PC-3 (cell line): ENCODE data around the gene IGSF21.

Experiments
- EZH2 ChIP-seq: fragments of 300-600 bp; sonication (generic); IDR thresholded peaks from one replicate; pipeline ENCODE4 v1.6.1; 2017; ENCODE audit warnings: antibody characterized with exemption, mild to moderate bottlenecking, low read length; ENCODE audit not compliant: unreplicated experiment
- EZH2phosphoT487 ChIP-seq: fragments of 300-600 bp; sonication (generic); IDR thresholded peaks from 2 replicates; pipeline ENCODE4 v1.6.1; 2018; ENCODE audit warnings: mild to moderate bottlenecking, antibody characterized with exemption, low read length, borderline replicate concordance
- TF ChIP-seq, protein P1 (sequence below): fragments of 300-600 bp; sonication (generic); conservative IDR thresholded peaks from 2 replicates; pipeline ENCODE4 v1.5.1; 2017; ENCODE audit warnings: antibody characterized with exemption, low read depth, mild to moderate bottlenecking, low read length

DNA sequence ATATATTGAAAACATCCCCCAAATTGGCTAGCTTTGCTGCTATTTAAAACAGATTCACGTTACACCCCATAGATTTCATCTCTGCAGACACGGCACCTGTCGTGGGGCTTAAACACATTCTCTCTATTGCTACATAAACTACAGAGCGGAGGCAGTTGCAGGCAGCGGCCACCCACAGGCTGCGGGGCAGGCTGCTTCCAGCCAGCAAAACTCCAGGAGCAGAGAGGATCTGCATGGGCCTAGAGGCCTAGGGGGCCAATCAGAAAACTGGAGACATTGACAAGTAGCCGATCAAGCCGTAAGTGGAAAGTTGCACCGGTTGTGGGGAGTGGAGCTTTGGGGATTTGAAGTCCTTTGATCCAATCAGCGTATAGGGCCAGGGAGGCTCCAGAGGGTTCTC is 244.1 kb downstream of the IGSF21 start:
- TF ChIP-seq, protein P1, sequence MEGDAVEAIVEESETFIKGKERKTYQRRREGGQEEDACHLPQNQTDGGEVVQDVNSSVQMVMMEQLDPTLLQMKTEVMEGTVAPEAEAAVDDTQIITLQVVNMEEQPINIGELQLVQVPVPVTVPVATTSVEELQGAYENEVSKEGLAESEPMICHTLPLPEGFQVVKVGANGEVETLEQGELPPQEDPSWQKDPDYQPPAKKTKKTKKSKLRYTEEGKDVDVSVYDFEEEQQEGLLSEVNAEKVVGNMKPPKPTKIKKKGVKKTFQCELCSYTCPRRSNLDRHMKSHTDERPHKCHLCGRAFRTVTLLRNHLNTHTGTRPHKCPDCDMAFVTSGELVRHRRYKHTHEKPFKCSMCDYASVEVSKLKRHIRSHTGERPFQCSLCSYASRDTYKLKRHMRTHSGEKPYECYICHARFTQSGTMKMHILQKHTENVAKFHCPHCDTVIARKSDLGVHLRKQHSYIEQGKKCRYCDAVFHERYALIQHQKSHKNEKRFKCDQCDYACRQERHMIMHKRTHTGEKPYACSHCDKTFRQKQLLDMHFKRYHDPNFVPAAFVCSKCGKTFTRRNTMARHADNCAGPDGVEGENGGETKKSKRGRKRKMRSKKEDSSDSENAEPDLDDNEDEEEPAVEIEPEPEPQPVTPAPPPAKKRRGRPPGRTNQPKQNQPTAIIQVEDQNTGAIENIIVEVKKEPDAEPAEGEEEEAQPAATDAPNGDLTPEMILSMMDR: no peak
- TF ChIP-seq EZH2phosphoT487 (no peak), EZH2 (no peak)
